Urothelium cell line (cell line): ENCODE measurements around the gene LIPG.
"Not testable (repeated sequence)": the region's sequence is repeated elsewhere in the genome, so short reads cannot be mapped to it uniquely, and the experiment has no call there.

ENCODE experiments used
- DNase-seq: peaks from one replicate; pipeline ENCODE4 v3.0.0; 2011; ENCODE audit warnings: low spot score, mixed read lengths
- FAIRE-seq: peaks from 2 replicates; lab custom pipeline; 2011; peaks lifted over from hg19 to GRCh38; lab: Jason Lieb, UNC

Gene LIPG

GRCh38 chr18:49570836-49571235 is 9.0 kb downstream of the LIPG start:
- no peak for DNase-seq
- no peak for FAIRE-seq

GRCh38 chr18:49572611-49573345 is 10.9 kb downstream of the LIPG start:
- DNase-seq, result no peak
- no peak for FAIRE-seq

GRCh38 chr18:49573835-49574234 is 12.0 kb downstream of the LIPG start:
- no peak for FAIRE-seq
- DNase-seq, result no peak

- FAIRE-seq, DNase-seq: not testable (repeated sequence)
Measured at GRCh38 chr18:49579041-49579440, 17.2 kb downstream of the LIPG start.

GRCh38 chr18:49579583-49579982 is 17.7 kb downstream of the LIPG start:
- DNase-seq, FAIRE-seq: not testable (repeated sequence)

GRCh38 chr18:49580279-49580678 is 18.4 kb downstream of the LIPG start:
- FAIRE-seq (no peak), DNase-seq (no peak)

- FAIRE-seq, result no peak
Measured at GRCh38 chr18:49581371-49581770, 19.5 kb downstream of the LIPG start.

GRCh38 chr18:49582579-49582978 is 20.7 kb downstream of the LIPG start:
- FAIRE-seq (no peak), DNase-seq (no peak)

More at GRCh38 chr18:49581371-49581770, 19.5 kb downstream of the LIPG start:
- no peak for DNase-seq

GRCh38 chr18:49584394-49584793 is 22.5 kb downstream of the LIPG start:
- FAIRE-seq, result no peak
- DNase-seq, result no peak

GRCh38 chr18:49584951-49585350 is 23.1 kb downstream of the LIPG start:
- FAIRE-seq, DNase-seq: not testable (repeated sequence)

GRCh38 chr18:49585781-49586663 is 24.2 kb downstream of the LIPG start:
- DNase-seq (no peak), FAIRE-seq (no peak)

GRCh38 chr18:49588171-49588570 is 26.3 kb downstream of the LIPG start:
- DNase-seq (no peak), FAIRE-seq (no peak)

- no peak for FAIRE-seq
- DNase-seq, result no peak
Measured at GRCh38 chr18:49588971-49589370, 27.1 kb downstream of the LIPG start.

- FAIRE-seq (no peak), DNase-seq (no peak)
Measured at GRCh38 chr18:49590608-49591007, 28.8 kb downstream of the LIPG start.

- no peak for DNase-seq
- no peak for FAIRE-seq
Measured at GRCh38 chr18:49591271-49591670, 29.4 kb downstream of the LIPG start.

GRCh38 chr18:49591775-49592174 is 29.9 kb downstream of the LIPG start:
- DNase-seq, result no peak
- FAIRE-seq, result no peak

- FAIRE-seq, result no peak
- DNase-seq, result no peak
Measured at GRCh38 chr18:49596687-49597086, 34.8 kb downstream of the LIPG start.

GRCh38 chr18:49597157-49597931 is 35.5 kb downstream of the LIPG start:
- FAIRE-seq (no peak), DNase-seq (no peak)

GRCh38 chr18:49601211-49601610 is 39.4 kb downstream of the LIPG start:
- DNase-seq, result no peak
- FAIRE-seq, result no peak

GRCh38 chr18:49608366-49609255 is 46.8 kb downstream of the LIPG start:
- no peak for DNase-seq
- no peak for FAIRE-seq
